Uterus (tissue), 2 donors: ENCODE measurements around the gene RPP14.

Experiments used
- CTCF ChIP-seq, 4 experiments: fragments of 200-600 bp in 2 of 4; fragments of 450-650 bp in 2 of 4; sonication (generic) in 2 of 4; IDR thresholded peaks; one replicate each; pipeline ENCODE4 v1.5.1; 2016 to 2019; ENCODE audit warnings: antibody characterized with exemption in 4 of 4, mild to moderate bottlenecking in 2 of 4, moderate library complexity in 1 of 4
- POLR2A ChIP-seq, 2 donors: fragments of 450-650 bp; IDR thresholded peaks; one replicate each; pipeline ENCODE4 v1.6.1; 2016; ENCODE audit warnings: antibody characterized with exemption in 2 of 2, mild to moderate bottlenecking in 1 of 2, moderate library complexity in 1 of 2

DNA sequence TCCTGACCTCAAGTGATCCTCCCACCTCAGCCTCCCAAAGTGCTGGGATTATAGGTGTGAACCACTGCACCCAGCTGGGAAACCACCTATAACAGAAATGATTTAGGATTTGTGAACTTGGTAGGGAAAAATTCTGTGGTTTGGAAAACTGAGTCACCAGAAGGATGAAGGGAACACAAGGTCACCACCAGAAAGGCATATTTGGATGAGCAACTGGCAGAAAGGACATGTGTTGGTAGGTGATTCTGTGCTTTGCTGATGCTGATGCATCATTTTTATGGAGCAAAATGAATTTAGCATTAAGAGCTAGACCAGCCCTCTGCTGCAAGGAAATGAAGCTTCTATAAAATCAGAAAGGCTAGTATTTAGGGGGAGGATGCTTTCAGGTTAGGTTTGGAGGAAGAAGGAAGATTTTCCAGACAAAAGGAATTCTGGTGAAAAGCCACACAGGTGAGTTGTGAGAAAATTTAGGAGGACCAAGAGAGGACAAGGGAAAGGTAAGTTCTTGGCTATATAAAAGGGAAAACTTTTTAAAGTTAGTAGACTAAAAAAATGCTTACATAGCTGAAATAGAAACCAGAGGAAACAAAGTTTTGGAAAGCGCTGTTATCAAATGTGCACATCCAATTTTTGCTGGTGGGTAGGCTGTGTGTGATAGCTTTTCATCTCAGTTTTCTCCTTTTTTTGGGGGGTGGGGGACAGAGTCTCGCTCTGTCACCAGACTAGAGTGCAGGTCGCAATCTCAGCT, 30.3 kb downstream of the RPP14 start:
- TF ChIP-seq POLR2A (IDR thresholded peaks at IDR 0.05) (no peak), CTCF (IDR thresholded peaks at IDR 0.05) (no peak)
